Endodermal cell (in vitro differentiated cells): ENCODE data around the gene MFAP3L. TPM values are rescaled to one million over a fixed set of nuclear protein-coding genes. Genes with fewer than 3 reads are reported as not detected.

Experiments used
- DNase-seq: peaks from one replicate; pipeline ENCODE4 v3.0.0-alpha.2; 2017
- H3K27ac ChIP-seq: 2 replicates; pipeline ENCODE4 v1.5.1; 2013; ENCODE audit warnings: mild to moderate bottlenecking, low read depth, low read length, moderate library complexity
- H3K27me3 ChIP-seq: 2 replicates; pipeline ENCODE4 v1.6.1; 2013; ENCODE audit warnings: mild to moderate bottlenecking, low read length, moderate library complexity; ENCODE audit not compliant: insufficient read depth, control insufficient read depth, poor library complexity, severe bottlenecking
- H3K36me3 ChIP-seq: 2 replicates; pipeline ENCODE4 v1.7.0; 2013; ENCODE audit warnings: mild to moderate bottlenecking, low read length, moderate library complexity; ENCODE audit not compliant: control insufficient read depth, insufficient read depth
- H3K4me1 ChIP-seq: one replicate; pipeline ENCODE4 v1.7.0; 2013; ENCODE audit warnings: low read length; ENCODE audit not compliant: control insufficient read depth, insufficient read depth
- H3K4me3 ChIP-seq: 2 replicates; pipeline ENCODE4 v1.5.1; 2013; ENCODE audit warnings: mild to moderate bottlenecking, low read length, moderate library complexity
- H3K9ac ChIP-seq: 2 replicates; pipeline ENCODE4 v1.6.1; 2013; ENCODE audit warnings: mild to moderate bottlenecking, low read length, moderate library complexity; ENCODE audit not compliant: poor library complexity, severe bottlenecking; ENCODE audit errors: extremely low read depth
- H3K9me3 ChIP-seq: 2 replicates; pipeline ENCODE4 v1.6.1; 2013; ENCODE audit warnings: mild to moderate bottlenecking, low read length, moderate library complexity; ENCODE audit not compliant: control insufficient read depth
- H3K27ac Mint-ChIP-seq: 2 replicates; pipeline ENCODE4 v1.8.0; 2020; ENCODE audit warnings: mixed read lengths
- H3K27me3 Mint-ChIP-seq: 2 replicates; pipeline ENCODE4 v1.8.0; 2021; ENCODE audit warnings: mild to moderate bottlenecking, mixed read lengths; ENCODE audit not compliant: insufficient read depth
- H3K36me3 Mint-ChIP-seq: 2 replicates; pipeline ENCODE4 v1.8.0; 2020; ENCODE audit warnings: low read depth, mixed read lengths
- H3K4me1 Mint-ChIP-seq: 2 replicates; pipeline ENCODE4 v1.8.0; 2020; ENCODE audit warnings: mixed read lengths
- H3K4me3 Mint-ChIP-seq: 2 replicates; pipeline ENCODE4 v1.8.0; 2020; ENCODE audit warnings: mild to moderate bottlenecking, moderate library complexity, mixed read lengths
- H3K9me3 Mint-ChIP-seq: 2 replicates; pipeline ENCODE4 v1.8.0; 2020; ENCODE audit warnings: mild to moderate bottlenecking, mixed read lengths
- CTCF ChIP-seq: fragments of 200-600 bp; sonication (generic); conservative IDR thresholded peaks from 2 replicates; pipeline ENCODE4 v1.5.0; 2021; ENCODE audit warnings: antibody characterized with exemption, mild to moderate bottlenecking
- WGBS, 2 experiments: methylation state at CpG; one replicate each; pipeline versions ENCODE4 v1.1.5 to v1.1.7; 2013; ENCODE audit warnings: missing lambda C conversion rate in 2 of 2, mixed read lengths in 1 of 2; ENCODE audit not compliant: insufficient coverage in 1 of 2, insufficient read length in 1 of 2; 5-methylcytosine and 5-hydroxymethylcytosine counted together
- long read RNA-seq, 4 experiments: library from polyadenylated mRNA in 2 of 4; library from RNA in 1 of 4; library from capped mRNA in 1 of 4; stranded (forward) in 3 of 4; unstranded in 1 of 4; transcript quantifications; one replicate each; pipeline ENCODE4 v2.0.0, GENCODE V29; 2020 to 2021; ENCODE audit warnings: inconsistent platforms in 1 of 4
- polyA plus RNA-seq, 2 experiments: library from polyadenylated mRNA; stranded (reverse); fragments of 50-300 nt; gene quantifications; one replicate each; pipeline ENCODE4 v1.2.3, GENCODE V29; 2013
- total RNA-seq, 2 donors: library from RNA; stranded (reverse); fragmentation: NEBNext Ultra II Directional in 1 of 2; extraction: Animal tissue kit (Norgen Biotek cat#: 25700) in 1 of 2; gene quantifications; 2 replicates in 1 of 2; 3 replicates in 1 of 2; pipeline ENCODE4 v1.2.1, GENCODE V29; 2021

Gene MFAP3L
- 10 to 100 TPM; 19.6 to 25.3 TPM for total RNA-seq
- polyA plus RNA-seq (2013, experiment 1 of 2), result 5.8 TPM
- 5.0 TPM for polyA plus RNA-seq (2013, experiment 2 of 2)
- long read RNA-seq, experiment 1, partial matches to known transcripts, result 1 of 7 reads
- long read RNA-seq, experiment 1, other reads (novel, unspliced or antisense), result 6 of 7 reads
- long read RNA-seq, experiment 2, full-length matches to known transcripts, result 7 of 21 reads
- long read RNA-seq, experiment 2, partial matches to known transcripts, result 0 of 21 reads
- long read RNA-seq, experiment 2, other reads (novel, unspliced or antisense), result 14 of 21 reads
- long read RNA-seq, experiment 3, full-length matches to known transcripts, result 7 of 27 reads
- long read RNA-seq, experiment 3, partial matches to known transcripts, result 0 of 27 reads
- long read RNA-seq, experiment 3, other reads (novel, unspliced or antisense), result 20 of 27 reads
- long read RNA-seq, experiment 4, partial matches to known transcripts, result 0 of 4 reads
- long read RNA-seq, experiment 4, other reads (novel, unspliced or antisense), result 3 of 4 reads

DNA sequence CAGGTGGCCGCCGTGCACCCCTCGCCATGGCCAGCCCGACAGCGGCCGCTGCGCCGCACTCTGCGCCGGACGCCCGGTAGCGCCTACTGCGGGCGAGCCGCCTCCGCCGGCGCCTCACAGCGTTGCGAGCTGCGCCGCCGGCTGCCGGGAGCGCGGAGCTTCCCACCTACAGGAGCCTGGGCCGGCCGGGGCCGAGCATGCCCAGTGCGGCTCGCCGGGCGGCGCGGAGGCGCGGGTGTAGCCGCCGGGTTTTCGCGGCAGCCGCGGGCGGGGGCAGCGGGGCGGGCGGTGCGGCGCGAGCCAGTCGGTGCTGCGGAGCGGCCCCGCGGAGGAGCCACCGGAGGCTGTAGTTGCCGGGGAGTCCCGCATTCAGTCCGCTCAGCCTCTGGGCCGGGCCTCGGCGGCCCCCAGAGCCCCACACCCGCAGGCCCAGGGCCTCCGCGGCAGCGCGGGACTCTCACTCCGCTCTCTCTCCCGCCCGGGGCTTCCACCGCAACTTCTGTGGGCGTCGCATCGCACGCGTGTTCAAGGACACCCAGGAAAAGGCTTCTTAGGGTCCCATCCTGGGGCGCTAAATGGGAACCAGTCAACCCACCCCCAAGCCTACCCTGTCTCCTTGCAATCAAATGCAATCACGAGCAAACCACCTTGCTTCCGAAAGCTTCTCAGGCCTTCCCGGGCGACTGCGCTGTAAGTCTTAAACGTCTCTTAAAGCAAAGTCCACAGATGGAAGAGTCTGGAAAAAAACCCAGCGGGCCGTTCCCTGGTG lies at the start of gene MFAP3L:
TSS of gene MFAP3L (minus strand) at position 143 of the 769 bp plus-strand sequence. CDS start 20,518 bp downstream, outside the sequence.
- peak within 1 kb of the TSS; percentile 83 for H3K9ac ChIP-seq
- H3K27ac ChIP-seq, result peak within 1 kb of the TSS; percentile 67
- no peaks in the 10 kb centered on the region for H3K9me3 ChIP-seq
- 0% methylated on average over 29 to 85 of the region's 86 CpGs for WGBS, 2 experiments
- H3K27me3 Mint-ChIP-seq, result peaks cover 33% of the 10 kb centered on the region
- H3K4me3 Mint-ChIP-seq, result peak within 1 kb of the TSS; percentile 80
- peaks cover 4% of the 10 kb centered on the region for H3K9me3 Mint-ChIP-seq
- peaks cover 27% of the 10 kb centered on the region for H3K4me1 Mint-ChIP-seq
- H3K36me3 ChIP-seq, result no peaks in the 10 kb centered on the region
- no peak for TF ChIP-seq CTCF
- H3K4me1 ChIP-seq, result peaks cover 3% of the 10 kb centered on the region
- peaks cover 44% of the 10 kb centered on the region for H3K27me3 ChIP-seq
- H3K27ac Mint-ChIP-seq, result peak within 1 kb of the TSS; percentile 95
- peaks cover 9% of the 10 kb centered on the region for H3K36me3 Mint-ChIP-seq
- peak; percentile 94 for DNase-seq
- peak within 1 kb of the TSS; percentile 90 for H3K4me3 ChIP-seq

GRCh38 chr4:170071196-170071595 lies 45.0 kb upstream of the MFAP3L start:
- Mint-ChIP-seq H3K4me1 (no peaks in the 10 kb centered on the region), H3K4me3 (no peak overlapping the region), H3K36me3 (peaks cover 67% of the 10 kb centered on the region), H3K27ac (no peak overlapping the region), H3K27me3 (no peaks in the 10 kb centered on the region), H3K9me3 (no peaks in the 10 kb centered on the region)
- no peak for DNase-seq
- no peaks in the 10 kb centered on the region for H3K4me1 ChIP-seq
- H3K9me3 ChIP-seq, result no peaks in the 10 kb centered on the region
- H3K4me3 ChIP-seq, result no peak overlapping the region
- H3K9ac ChIP-seq, result no peak overlapping the region
- no peak overlapping the region for H3K27ac ChIP-seq
- H3K36me3 ChIP-seq, result peaks cover 90% of the 10 kb centered on the region
- 92 to 93% methylated on average over 6 of the region's 6 CpGs for WGBS, 2 experiments
- no peak for TF ChIP-seq CTCF
- H3K27me3 ChIP-seq, result no peaks in the 10 kb centered on the region

- H3K36me3 Mint-ChIP-seq, result peaks cover 59% of the 10 kb centered on the region
- H3K27ac Mint-ChIP-seq, result no peak overlapping the region
Measured at GRCh38 chr4:170068438-170069128, 42.4 kb upstream of the MFAP3L start.

More at GRCh38 chr4:170068438-170069128, 42.4 kb upstream of the MFAP3L start:
- Histone ChIP-seq H3K4me1 (no peaks in the 10 kb centered on the region), H3K27me3 (no peaks in the 10 kb centered on the region), H3K9me3 (no peaks in the 10 kb centered on the region), H3K4me3 (no peak overlapping the region), H3K36me3 (peaks cover 89% of the 10 kb centered on the region), H3K27ac (no peak overlapping the region), H3K9ac (no peak overlapping the region)
- Mint-ChIP-seq H3K9me3 (no peaks in the 10 kb centered on the region), H3K4me1 (no peaks in the 10 kb centered on the region), H3K27me3 (no peaks in the 10 kb centered on the region), H3K4me3 (no peak overlapping the region)
- no peak for DNase-seq
- no peak for TF ChIP-seq CTCF
- WGBS, 2 experiments, result 98 to 100% methylated on average over 1 to 8 of the region's 8 CpGs
